Measurements from ENCODE around the gene MKNK1. TPM values are rescaled to one million over a fixed set of nuclear protein-coding genes. Genes with fewer than 3 reads are reported as not detected.

MKNK1 gene
- polyA plus RNA-seq, 1 donor (not counting 4 experiments of a cell fraction or from before 2014, with no cell fraction given) = 55.7 TPM

DNA sequence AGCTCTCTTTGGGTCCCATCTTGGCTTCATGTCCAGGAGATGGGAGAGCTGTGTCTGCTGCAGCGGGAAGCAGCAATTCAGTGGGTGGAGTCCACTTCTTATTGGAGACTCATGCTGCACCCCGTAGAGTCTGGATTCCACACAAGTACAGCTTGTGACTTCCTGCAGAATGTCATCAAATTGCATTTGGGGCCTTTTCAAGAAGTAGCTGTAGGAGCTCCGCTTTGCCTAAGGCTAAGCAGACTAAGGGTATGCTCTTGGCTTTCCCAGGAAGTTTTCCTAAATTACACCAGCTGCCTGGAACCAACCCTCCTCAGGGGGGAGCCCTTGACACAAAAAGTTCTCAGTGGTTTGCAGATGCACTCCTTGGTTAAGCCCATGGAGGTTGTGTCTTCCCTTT is 18.3 kb upstream of the MKNK1 start:
- H3K4me3 ChIP-seq (ENCODE audit: control insufficient read depth in 2 of 3, extremely low read depth in 1 of 3, insufficient read depth in 2 of 3, low read depth in 1 of 3, low read length in 3 of 3) = no peak overlapping the region
- H3K27ac ChIP-seq (ENCODE audit: control insufficient read depth, insufficient read depth, low read length) = no peak overlapping the region
- peak; percentile 83 for FAIRE-seq

DNA sequence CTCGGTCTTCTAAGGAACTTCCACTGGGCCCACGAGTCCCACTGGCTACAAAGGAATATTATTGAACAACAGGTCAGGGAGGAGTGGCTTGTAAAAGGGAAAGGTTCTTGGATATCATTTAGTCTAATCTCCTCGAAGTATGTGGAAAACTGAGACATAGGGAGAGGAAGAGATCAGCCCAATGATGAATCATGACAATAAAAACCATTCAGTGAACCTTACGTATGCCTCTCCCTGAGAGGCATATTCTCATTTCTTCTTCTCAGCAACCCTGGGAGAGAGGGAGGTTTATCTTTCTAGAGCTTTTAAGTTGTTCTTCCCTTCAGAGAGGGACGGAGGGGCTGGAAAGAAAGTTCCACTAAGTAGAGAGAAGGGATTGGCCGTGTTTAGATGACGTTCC is 17.9 kb upstream of the MKNK1 start:
- dilution Hi-C loops (cut with MboI; ENCODE audit: extremely low pct_ligation_motif_present, low sequenced_read_pairs) = no loop called here
- DNase-seq (ENCODE audit: low read depth, low spot score) (no peak), FAIRE-seq (no peak)
- no peaks in the 10 kb centered on the region for H3K27me3 ChIP-seq (ENCODE audit: control insufficient read depth, extremely low read depth, insufficient read depth, low read length)
- TF ChIP-seq, protein P1, sequence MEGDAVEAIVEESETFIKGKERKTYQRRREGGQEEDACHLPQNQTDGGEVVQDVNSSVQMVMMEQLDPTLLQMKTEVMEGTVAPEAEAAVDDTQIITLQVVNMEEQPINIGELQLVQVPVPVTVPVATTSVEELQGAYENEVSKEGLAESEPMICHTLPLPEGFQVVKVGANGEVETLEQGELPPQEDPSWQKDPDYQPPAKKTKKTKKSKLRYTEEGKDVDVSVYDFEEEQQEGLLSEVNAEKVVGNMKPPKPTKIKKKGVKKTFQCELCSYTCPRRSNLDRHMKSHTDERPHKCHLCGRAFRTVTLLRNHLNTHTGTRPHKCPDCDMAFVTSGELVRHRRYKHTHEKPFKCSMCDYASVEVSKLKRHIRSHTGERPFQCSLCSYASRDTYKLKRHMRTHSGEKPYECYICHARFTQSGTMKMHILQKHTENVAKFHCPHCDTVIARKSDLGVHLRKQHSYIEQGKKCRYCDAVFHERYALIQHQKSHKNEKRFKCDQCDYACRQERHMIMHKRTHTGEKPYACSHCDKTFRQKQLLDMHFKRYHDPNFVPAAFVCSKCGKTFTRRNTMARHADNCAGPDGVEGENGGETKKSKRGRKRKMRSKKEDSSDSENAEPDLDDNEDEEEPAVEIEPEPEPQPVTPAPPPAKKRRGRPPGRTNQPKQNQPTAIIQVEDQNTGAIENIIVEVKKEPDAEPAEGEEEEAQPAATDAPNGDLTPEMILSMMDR (optimal IDR thresholded peaks at IDR 0.05 in 1 of 3, IDR thresholded peaks at IDR 0.05 in 1 of 3, conservative IDR thresholded peaks at IDR 0.05 in 1 of 3; ENCODE audit: extremely low read depth in 1 of 3, insufficient read depth in 2 of 3, low read length in 3 of 3) = no peak
- no peak for TF ChIP-seq EZH2 (IDR thresholded peaks at IDR 0.05; ENCODE audit: low read length)
- H3K9me3 ChIP-seq (ENCODE audit: control insufficient read depth, low read depth, low read length) = no peaks in the 10 kb centered on the region
- H2AFZ ChIP-seq (ENCODE audit: control insufficient read depth, low read length) = peak overlapping the region; percentile 53
- no peaks in the 10 kb centered on the region for H3K9me1 ChIP-seq (ENCODE audit: control insufficient read depth, extremely low read depth, insufficient read depth, low read length)
- H4K20me1 ChIP-seq (ENCODE audit: control insufficient read depth, extremely low read depth, insufficient read depth, low read length) = no peaks in the 10 kb centered on the region
- H3K79me2 ChIP-seq (ENCODE audit: control insufficient read depth, insufficient read depth, low read length) = no peaks in the 10 kb centered on the region
- no peak overlapping the region for H3K4me3 ChIP-seq (ENCODE audit: control insufficient read depth in 2 of 3, extremely low read depth in 1 of 3, insufficient read depth in 2 of 3, low read depth in 1 of 3, low read length in 3 of 3)
- H3K9ac ChIP-seq (ENCODE audit: control insufficient read depth, extremely low read depth, insufficient read depth, low read length) = no peak overlapping the region
- H3K4me2 ChIP-seq (ENCODE audit: control insufficient read depth, extremely low read depth, insufficient read depth, low read depth, low read length) = peak overlapping the region; percentile 7
- no peaks in the 10 kb centered on the region for H3K36me3 ChIP-seq (ENCODE audit: control insufficient read depth in 2 of 2, extremely low read depth in 1 of 2, insufficient read depth in 2 of 2, low read length in 2 of 2)
- peaks cover 7% of the 10 kb centered on the region for H3K4me1 ChIP-seq (ENCODE audit: control insufficient read depth, extremely low read depth, insufficient read depth, low read length)
- no peak overlapping the region for H3K27ac ChIP-seq (ENCODE audit: control insufficient read depth, insufficient read depth, low read length)

More for the DNA sequence above, 18.3 kb upstream of the MKNK1 start:
- H2AFZ ChIP-seq (ENCODE audit: control insufficient read depth, low read length) = peak overlapping the region; percentile 53
- peaks cover 7% of the 10 kb centered on the region for H3K4me1 ChIP-seq (ENCODE audit: control insufficient read depth, extremely low read depth, insufficient read depth, low read length)
- no peak for TF ChIP-seq EZH2 (IDR thresholded peaks at IDR 0.05; ENCODE audit: low read length)
- TF ChIP-seq, protein P1 (optimal IDR thresholded peaks at IDR 0.05 in 1 of 3, IDR thresholded peaks at IDR 0.05 in 1 of 3, conservative IDR thresholded peaks at IDR 0.05 in 1 of 3; ENCODE audit: extremely low read depth in 1 of 3, insufficient read depth in 2 of 3, low read length in 3 of 3) = peak; percentile 65 to 74 (median 74)
- H3K36me3 ChIP-seq (ENCODE audit: control insufficient read depth in 2 of 2, extremely low read depth in 1 of 2, insufficient read depth in 2 of 2, low read length in 2 of 2) = no peaks in the 10 kb centered on the region
- no peak overlapping the region for H3K9ac ChIP-seq (ENCODE audit: control insufficient read depth, extremely low read depth, insufficient read depth, low read length)
- H3K9me1 ChIP-seq (ENCODE audit: control insufficient read depth, extremely low read depth, insufficient read depth, low read length) = no peaks in the 10 kb centered on the region
- H3K27me3 ChIP-seq (ENCODE audit: control insufficient read depth, extremely low read depth, insufficient read depth, low read length) = no peaks in the 10 kb centered on the region
- H3K4me2 ChIP-seq (ENCODE audit: control insufficient read depth, extremely low read depth, insufficient read depth, low read depth, low read length) = peak overlapping the region; percentile 7
- dilution Hi-C loops (cut with MboI; ENCODE audit: extremely low pct_ligation_motif_present, low sequenced_read_pairs) = no loop called here
- no peaks in the 10 kb centered on the region for H3K79me2 ChIP-seq (ENCODE audit: control insufficient read depth, insufficient read depth, low read length)
- H4K20me1 ChIP-seq (ENCODE audit: control insufficient read depth, extremely low read depth, insufficient read depth, low read length) = no peaks in the 10 kb centered on the region
- no peaks in the 10 kb centered on the region for H3K9me3 ChIP-seq (ENCODE audit: control insufficient read depth, low read depth, low read length)
- no peak for DNase-seq (ENCODE audit: low read depth, low spot score)
